8988T (cell line): ENCODE measurements around the gene ZNF254.
"Not testable (repeated sequence)": the region's sequence is repeated elsewhere in the genome, so short reads cannot be mapped to it uniquely, and the experiment has no call there.

Experiments
- DNase-seq: peaks from one replicate; pipeline ENCODE4 v3.0.0; 2011

Gene ZNF254

DNA sequence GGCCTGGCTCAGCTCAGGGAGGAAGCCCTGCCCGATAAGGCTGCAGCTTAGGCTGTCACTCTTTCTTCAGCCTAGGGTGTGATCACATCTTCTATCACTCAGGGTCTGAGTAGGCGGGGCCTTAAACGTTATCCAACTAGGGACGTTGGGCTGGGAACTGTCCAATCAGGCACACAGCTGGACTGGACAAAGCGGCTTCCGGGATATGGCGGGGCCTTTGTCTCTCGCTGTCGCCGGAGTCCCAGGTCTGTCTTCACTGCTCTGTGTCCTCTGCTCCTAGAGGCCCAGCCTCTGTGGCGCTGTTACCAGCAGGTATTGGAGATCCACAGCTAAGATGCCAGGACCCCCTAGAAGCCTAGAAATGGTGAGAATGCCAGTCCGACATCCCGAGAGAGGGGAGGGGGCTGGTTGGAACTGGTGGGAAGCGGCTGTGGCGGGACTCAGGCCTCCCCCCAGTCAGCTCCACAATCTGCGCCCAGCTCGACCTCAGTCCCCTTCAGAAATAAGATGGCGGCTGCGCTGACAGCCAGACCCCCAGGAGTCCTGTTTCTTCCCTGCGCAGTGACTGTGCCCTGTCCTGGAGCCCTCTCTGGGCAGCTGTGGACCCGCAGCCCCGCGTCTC is at the start of gene ZNF254:
Gene ZNF254 (plus strand): TSS at position 214 of the 622 bp plus-strand sequence. CDS start 121 bp downstream, at position 335.
- peak; percentile 29 for DNase-seq

DNA sequence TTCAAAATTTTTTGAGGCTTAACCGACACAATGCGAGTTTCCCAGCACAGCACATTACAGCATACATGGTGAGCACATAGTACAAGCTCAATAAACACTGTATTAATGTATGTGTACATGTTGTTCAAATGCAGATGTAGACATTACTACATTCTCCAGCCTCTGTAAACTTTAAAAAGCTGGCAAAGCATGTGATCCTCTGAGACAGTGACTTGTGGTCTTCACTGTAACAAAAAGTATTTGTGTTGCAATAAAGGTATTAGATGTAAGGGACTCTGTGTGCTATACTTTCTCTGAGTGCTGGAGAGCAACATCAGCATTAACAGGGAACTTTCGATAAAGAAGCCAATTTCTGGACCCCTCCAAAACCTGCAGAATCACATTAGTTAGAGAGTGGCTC is 46.4 kb upstream of the ZNF254 start:
- DNase-seq = no peak

DNA sequence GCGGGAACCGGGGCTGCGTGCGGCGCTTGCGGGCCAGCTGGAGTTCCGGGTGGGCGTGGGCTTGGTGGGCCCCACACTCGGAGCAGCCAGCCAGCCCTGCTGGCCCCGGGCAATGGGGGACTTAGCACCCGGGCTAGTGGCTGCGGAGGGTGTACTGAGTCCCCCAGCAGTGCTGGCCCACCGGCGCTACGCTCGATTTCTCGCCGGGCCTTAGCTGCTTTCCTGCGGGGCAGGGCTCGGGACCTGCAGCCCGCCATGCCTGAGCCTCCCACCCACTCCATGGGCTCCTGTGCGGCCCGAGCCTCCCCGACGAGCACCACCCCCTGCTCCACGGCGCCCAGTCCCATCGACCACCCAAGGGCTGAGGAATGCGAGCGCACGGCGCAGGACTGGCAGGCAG is 45.7 kb upstream of the ZNF254 start:
- not testable (repeated sequence) for DNase-seq

DNA sequence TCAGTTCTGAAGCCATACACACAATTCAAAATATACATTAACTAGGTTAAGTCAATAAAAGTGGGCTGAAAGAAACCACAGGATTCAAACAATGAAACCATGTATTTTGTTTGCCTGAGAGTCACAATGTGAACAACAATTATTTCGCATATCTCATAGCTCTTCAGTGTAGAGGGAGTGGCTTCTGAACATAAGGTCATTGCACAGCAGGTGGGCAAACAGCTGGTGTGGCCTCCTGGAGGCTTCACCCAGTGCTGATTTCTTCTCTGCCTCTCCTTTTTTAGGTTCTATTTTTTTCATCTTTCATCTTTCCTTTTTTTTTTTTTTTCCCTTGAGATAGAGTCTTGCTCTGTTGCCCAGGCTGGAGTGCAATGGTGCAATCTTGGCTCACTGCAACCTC is 40.4 kb upstream of the ZNF254 start:
- DNase-seq = no peak

DNA sequence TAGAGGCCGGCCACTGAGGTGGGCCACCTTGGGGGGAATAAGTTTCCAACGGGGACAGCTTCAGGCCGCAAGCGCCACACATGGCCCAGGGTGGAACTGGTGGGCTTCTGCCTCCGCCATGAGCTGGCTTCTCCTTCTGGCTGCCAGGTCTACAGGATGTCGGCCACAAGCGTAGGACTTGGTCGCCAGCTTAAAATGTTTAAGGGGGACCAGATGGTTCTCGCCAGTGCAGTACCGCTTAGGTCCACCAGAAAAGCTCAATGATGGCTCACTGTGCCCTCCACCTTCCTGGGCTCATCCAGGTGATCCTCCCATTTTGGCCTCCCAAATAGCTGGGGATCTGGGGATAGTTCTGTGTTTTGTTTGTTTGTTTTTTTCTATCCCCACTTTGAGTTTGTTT is 38.7 kb upstream of the ZNF254 start:
- no peak for DNase-seq

DNA sequence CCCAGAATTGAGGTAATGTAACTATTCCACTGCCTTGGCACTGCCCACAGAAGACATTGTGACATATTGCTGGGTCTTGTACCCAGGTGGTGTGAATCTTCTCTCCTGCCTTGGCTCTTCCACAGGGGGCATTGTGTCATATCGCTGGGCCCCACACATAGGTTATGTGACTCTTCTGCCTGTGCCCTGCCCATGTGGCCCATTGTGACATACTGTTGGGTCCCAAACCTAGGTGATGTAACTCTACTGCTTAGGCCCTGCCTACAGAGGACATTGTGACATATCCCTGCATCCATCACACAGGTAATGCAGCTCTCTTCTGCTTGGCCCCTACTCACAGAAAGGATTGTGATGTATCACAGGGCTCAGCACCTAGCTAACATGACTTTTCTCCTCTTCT is 37.5 kb upstream of the ZNF254 start:
- no peak for DNase-seq

DNA sequence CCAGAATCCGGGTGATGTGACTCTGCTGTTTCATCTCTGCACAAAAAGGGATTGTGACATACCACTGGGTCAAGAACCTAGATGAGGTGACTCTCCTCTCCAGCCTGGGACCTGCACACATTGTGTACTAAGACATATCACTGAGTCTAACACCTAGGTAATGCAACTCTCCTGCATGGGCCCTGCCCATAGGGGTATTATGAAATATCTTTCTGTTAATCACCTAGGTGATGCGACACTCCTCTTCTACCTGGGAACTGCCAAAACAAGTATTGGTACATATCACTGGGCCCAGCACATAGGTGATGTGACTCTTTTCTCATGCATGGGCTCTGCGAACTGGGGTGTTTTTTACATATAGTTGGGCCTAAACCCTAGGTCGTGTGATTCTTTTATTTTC is 35.5 kb upstream of the ZNF254 start:
- DNase-seq = no peak

DNA sequence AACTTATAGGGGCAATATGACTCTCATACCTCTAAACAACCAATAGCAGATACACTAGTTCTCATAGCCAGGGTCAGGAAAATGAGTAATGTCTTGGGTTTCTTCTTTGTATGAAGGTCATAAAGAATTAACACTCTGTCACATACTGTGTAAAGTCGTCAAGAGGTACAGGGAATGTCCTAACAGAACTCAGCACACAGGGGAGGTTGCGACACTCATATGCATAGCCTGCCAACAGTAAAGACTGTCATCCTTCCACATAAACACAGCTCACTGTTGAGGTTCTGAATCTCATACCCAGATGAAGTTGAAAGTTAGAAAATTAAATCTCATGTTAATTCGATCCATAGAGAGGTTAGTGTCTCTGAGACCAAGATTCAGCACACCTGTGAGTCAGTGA is 34.2 kb upstream of the ZNF254 start:
- no peak for DNase-seq

DNA sequence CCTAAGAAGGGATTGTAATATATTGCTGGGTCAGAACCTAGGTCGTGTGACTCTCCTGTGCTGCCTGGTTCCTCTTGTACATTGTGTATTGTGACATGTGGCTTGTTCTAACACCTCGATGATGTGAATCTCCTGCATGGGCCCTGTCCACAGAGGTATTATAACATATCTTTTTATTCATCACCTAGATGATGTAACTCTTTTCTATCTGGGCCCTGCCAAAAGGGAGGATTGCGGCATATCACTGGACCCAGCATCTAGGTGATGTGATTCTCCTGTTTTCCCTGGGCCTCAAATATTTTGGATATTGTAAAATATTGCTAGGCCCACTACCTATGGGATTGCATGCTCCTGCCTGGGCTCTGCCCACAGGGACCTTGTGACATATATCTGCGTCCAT is 33.4 kb upstream of the ZNF254 start:
- no peak for DNase-seq

DNA sequence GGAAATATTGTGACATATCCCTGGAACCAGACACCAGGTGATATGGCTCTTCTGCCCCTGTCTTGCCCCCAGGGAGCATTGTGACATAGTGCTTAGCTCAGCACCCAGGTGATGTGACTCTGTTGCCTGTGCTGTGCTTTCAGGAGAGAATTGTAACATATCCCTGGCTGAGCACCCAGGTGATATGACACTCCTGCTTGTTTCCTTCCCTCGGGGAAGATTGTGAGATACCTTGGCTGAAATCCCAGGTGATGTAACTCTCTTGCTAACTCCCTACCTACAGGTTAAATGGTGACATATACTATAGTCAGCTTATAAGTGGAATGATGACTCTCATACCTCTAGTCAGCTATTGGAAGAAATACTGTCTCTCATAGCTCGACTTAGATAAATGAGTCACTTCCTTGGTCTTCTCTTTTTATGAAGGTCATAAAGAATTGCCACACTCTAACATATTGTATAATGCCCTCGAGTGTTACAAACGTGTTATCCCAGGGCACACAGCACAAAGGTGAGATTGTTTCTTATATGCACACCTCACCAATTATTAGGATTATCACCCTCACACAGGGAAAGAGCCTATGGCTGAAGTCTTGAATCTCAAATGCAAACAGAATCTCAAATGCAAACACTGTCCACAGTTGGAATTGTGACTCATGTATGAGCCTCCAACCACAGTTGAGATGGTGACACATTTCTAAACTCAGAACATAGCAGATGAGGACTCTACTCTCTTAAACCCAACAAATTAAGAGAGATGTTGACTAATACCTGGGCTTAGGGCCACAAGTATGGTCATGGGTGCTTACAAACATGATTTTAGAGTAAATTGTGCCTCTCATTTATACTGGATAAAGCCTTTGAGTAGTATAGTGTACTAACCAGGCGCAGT is 32.7 kb upstream of the ZNF254 start:
- no peak for DNase-seq

DNA sequence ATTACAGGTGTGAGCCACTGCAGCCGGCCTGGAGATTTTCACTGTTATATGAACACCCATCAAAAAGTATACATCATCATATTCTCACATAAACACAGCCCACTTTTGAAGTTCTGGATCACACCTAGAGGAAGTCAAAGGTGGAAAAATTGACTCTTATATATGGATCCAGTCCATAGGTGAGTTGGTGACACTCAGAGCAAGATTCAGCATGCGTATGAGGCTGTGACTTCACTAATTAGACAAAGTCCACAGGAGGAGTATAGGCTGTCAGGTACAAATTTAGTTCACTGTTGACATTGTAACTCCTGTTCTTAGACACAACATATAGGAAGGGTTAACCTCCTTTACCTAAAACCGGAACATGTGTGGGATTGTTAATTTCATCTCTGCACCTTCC is 31.4 kb upstream of the ZNF254 start:
- DNase-seq = no peak

DNA sequence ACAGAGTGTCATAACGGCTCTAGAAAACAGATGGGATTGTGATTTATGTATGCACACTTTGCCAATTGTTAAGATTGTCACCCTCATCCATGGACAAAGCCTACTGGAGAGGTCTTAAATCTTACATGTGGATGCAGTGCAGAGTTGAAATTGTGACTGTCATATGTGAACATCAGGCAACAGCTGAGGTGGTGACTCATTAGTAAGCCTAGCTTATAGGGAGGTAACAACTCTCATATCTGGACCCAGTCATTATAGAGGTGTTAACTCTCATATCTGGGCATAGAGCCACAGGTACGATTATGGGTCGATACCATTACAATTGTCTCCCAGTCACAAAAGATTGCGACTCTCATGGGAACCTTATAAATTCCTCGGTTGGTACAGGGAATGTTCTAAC is 29.8 kb upstream of the ZNF254 start:
- DNase-seq = no peak

DNA sequence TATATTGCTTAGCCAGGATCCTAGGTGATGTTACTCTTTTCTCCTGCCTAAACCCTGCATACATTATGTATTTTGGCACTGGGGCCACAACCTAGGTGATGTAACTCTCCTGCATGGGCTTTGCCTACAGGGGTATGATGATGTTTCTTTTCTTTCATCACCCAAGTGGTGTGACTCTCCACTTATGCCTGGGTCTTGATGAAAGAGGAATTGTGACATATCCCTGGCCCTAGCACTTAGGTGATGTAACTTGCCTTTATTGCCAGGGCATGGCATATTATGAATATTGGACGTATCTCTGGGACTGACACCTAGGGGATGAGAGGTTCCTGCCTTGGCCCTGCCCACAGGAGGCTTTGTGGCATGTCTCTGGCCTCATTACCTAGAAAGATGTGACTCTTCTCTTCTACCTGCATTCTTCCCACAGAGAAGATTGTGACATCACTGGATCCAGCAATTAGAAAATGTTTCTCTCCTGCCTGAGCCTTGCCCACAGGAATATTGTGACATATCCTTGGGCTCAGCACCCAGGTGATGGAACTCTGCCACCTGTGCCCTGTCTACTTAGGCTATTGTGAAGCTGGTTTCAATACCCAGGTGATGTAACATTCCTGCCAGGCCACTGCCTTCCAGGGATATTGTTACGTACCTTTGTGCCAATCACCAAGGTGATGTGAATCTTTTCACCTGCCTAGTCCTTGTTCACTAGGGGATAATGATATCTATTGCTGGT is 27.3 kb upstream of the ZNF254 start:
- DNase-seq = no peak

DNA sequence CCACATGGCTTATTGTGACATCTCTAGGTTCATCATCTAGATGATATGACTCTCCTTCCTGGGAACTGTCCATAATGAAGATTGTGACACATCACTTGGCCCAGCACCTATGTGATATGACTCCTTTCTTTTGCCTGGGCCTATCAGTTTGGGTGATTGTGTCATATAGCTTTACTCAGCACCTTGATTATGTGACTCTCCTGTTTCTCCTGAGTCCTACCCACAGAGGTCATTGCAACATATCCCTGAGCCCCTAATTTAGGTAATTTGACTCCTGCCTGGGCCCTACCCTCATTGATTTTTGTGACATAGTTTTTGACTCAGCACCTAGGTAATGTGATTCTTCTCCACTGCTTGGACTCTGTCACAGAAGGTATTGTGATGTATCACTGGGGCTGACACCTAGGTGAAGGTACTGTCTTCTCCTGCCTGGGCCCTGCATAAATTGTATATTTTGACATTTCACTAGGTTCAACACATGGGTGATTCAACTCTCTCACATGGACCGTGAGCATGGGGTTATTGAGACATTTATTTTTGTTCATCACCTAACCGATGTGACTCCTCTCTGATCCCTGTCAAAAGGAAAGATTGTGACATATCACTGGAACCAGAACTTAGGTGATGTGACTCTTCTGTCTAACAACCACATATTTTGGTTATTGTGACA is 26.2 kb upstream of the ZNF254 start:
- DNase-seq = no peak

DNA sequence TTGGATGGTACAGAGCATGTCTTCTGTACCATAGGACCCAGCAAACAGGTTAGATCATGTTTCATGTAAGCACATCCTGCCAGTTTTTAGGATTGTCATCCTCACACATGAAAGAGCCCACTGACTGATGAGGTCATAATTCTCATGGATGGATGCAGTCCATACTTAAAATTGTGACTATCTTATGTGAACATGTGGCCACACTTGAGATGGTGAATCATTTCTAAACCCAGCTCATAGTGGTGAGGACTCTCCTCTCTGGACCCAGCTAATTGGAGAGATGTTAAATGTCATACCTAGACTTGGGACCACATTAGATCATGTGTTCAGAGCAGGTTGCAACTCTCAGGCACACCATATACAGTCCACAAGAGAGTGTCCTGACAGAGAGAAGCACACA is 24.8 kb upstream of the ZNF254 start:
- no peak for DNase-seq

DNA sequence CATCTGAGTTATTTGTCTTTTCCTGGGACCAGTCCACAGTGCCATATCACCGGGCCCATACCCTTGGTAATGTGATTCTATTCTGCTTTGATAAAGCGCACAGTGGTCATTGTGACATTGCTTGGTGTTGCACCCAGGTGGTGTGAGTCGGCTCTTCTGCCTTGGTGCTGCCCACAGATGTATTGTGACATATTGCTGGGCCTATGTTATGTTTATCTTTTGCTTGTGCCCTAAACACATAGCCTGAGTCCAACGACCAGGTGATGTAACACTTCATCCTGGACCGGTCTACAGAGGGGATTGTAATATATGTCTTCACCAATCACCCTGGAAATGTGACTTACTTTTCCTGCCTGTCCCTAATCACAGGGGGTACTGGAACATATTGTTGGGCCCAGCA is 23.7 kb upstream of the ZNF254 start:
- DNase-seq = no peak

DNA sequence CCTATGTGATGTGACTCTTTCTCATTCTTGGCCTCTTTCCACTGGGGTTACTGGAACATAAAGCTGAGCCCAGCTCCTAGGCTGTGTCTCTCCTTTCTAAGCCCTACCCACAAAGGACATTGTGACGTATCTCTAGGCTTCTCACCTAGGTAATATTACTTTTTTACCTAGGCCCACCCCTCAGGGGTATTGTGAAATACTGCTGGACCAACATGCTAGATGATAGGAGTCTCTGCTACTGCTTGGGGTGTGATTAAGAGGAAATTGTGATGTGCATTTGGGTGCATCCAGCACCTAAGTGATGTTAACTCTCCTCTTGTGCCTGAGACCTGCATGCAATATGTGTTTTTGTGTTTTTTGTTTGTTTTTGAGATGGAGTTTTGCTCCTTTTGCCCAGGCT is 22.8 kb upstream of the ZNF254 start:
- no peak for DNase-seq

DNA sequence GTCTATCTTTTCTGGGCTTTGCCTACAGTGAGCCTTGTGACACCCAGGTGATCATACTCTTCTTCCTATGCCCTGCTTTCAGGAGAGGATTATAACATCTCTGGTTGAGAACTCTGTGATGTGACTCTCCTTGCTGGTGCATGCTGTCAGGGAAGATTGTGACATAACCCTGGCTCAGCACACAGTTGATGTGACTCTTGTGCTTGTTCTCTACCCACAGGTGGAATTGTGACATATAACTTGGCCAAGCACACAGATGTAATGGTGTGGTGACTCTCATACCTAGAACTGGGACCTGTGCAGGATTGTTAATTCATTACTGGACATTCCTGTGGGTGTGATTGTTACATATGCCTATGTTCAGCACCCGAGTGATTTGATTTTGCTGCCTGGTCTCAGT is 21.7 kb upstream of the ZNF254 start:
- DNase-seq = no peak

DNA sequence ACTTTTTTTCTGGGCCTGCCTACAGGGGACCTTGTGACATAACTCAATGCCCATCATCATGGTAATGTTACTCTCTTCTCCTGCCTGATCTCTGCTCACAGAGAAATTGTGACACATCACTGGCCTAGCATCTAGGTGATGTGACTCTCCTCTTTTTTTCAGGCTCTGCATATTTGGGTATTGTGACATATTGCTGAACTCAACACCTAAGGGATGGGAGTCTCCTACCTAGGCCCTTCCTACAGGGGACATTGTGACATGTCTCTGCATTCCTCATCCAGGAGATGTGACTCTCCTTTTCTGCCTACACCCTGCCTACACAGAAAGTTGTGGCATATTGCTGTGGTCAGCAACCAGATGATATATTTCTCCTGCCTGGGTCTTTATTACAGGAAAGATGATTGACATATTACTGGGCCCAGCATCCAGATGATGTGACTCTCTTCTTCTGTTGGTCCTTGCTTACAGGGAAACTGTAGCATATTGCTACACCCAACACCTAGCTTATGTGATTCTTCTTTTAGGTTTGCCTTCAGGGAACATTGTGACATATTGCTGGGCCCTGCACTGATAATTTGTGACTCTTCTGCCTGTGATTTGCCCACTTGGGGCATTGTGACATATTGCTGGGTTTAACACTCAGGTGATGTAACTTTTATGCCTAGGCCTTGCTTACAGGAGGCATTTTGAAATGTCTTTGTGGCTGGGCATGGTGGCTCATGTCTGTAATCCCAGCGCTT is 21.0 kb upstream of the ZNF254 start:
- DNase-seq = no peak

DNA sequence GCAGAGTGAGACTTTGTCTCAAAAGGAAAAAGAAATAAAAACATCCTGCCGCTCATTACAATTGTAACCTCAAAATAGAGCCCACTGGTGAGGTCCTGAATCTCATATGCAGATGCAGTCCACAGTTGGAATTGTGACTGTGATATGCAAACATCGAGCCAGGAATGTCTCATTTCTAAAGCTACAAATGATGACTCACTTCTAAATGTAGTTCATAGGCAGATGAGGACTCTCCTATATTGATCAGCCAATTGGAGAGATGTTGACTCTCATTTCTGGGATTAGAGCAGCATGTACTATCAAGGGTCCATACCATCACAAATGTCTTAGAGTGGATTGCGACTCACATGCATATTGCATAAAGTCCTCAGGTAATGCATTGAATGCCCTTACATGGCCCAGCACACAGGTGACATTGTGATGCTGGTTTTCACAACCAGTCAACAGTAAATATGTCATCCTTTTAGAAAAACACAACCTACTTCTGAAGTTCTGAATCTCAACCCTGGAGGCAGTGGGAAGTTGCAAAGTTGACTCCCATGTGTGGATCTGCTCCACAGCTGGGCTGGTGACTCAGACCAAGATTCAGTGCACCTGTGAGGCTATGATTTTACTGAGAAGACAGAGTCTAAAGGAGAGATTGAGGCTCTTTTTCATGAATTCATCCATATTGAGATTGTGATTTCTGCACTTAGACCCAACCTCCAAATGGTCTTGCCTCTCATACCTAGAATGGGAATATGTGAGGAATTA is 16.9 kb upstream of the ZNF254 start:
- no peak for DNase-seq

DNA sequence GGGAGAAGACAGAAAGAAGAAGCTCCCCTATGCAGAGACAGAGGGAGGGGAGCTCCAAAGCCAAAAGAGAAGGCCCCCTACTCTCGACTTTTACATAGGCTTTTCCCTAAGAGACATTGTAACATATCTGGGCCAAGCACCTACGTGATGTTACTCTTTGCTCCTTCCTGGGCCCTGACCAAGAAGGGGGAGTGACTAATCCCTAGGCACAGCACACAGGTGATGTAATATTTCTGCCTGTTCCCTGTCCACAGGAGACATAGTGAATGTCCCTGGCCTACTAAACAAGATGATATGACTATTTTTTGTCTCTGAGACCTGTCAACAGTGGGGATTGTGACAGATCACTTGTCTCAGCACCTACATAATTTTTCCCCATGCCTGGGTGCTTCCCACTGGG is 15.9 kb upstream of the ZNF254 start:
- no peak for DNase-seq

DNA sequence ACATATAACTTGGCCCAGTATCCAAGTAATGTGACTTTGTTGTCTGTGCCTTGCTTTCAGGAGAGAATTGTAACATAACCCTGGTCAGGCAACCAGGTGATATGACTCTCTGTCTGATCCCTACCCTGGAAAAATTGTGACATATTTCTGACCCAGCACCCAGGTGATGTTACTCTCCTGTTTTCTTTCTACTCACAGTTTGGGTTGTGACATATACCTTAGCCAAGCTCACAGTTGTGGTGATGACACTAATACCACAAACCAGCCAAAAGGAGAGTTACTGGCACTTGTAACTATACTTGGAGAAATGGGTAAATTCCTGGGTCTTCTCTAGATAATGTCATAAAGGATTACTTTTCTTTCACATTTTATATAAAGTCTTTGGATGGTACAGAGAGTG is 14.3 kb upstream of the ZNF254 start:
- no peak for DNase-seq
